NOMO-1 (cell line): ENCODE data around the gene PRPF19.

Source experiments
- DNase-seq, 2 experiments: peaks; one replicate each; lab custom pipeline; 2025; ENCODE audit not compliant: unreplicated experiment in 2 of 2; lab: John Stamatoyannopoulos, UW

Gene PRPF19

GRCh38 chr11:60924110-60924905 lies 17.9 kb upstream of the PRPF19 start, which contains the start of gene TMEM132A:
TMEM132A (plus strand) TSS chr11:60924460; CDS start chr11:60924634, 174 bp downstream.
- no peak for DNase-seq

- DNase-seq = no peak
These were observed 17.4 kb upstream of the PRPF19 start for GRCh38 chr11:60923800-60924109.

GRCh38 chr11:60923326-60923725 lies 16.9 kb upstream of the PRPF19 start:
- DNase-seq = no peak

GRCh38 chr11:60922906-60923305 lies 16.5 kb upstream of the PRPF19 start:
- no peak for DNase-seq

- DNase-seq = no peak
These were observed 15.5 kb upstream of the PRPF19 start for GRCh38 chr11:60921777-60922335.

GRCh38 chr11:60921259-60921658 lies 14.9 kb upstream of the PRPF19 start:
- DNase-seq = no peak

- no peak for DNase-seq
These were observed 13.6 kb upstream of the PRPF19 start for GRCh38 chr11:60919956-60920355.

DNA sequence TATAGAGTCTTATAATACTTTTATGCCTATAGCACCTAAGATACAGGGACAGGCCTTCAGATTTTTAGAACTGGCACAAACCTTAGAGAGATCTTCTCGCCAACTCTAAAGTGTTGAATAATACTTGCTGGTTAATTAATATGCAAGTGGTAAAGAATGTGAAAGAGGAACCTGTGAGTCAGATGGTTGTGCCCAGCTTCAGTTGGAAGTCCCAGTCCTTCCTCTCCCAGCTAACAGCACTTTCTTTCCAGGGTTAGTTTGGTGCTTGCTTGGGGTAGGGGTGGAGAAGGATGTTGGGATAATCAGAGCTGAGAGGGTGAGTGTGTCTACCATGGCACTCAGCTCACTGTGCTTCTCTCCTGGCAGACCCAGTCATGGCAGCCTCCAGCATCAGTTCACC lies 12.9 kb upstream of the PRPF19 start:
- peak; percentile 34 to 78 for DNase-seq

DNA sequence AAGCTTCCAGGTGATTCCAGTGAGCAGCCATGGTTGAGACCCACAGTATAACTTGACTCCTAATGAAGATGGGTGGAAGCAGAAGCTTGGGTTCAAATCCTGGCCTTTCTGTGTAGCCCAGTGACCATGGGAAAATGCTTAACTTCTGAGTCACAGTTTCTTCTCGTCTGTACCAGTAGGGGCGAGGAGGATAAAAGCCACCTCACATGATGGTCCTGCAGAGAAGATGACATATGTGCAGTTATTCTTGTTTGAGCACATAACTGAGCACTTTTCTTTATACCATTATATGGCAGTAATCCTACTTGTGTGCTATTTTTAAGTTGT lies 12.5 kb upstream of the PRPF19 start:
- DNase-seq = no peak

GRCh38 chr11:60918251-60918938 lies 12.0 kb upstream of the PRPF19 start:
- no peak for DNase-seq

DNA sequence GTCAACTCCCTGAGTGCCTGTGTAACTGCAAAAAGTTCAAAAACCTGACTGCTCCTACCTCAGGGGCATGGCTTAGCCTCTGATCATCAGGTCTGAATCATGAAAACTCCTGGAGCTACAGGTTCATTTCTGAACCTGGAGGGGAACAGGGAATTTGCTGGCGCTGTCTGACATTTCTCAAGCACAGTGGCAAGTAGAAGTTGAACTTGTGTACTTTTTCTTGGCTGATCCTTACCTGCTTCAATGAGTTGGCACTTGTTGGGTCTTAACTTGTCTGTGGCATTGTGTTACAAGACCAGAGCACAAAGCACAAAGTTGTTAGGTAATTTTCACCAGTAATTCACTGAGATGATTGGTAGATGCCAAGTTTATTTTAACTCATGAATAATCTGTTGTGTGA lies 10.9 kb upstream of the PRPF19 start:
- no peak for DNase-seq

- DNase-seq = no peak
These were observed 10.4 kb upstream of the PRPF19 start for GRCh38 chr11:60916669-60917206.

DNA sequence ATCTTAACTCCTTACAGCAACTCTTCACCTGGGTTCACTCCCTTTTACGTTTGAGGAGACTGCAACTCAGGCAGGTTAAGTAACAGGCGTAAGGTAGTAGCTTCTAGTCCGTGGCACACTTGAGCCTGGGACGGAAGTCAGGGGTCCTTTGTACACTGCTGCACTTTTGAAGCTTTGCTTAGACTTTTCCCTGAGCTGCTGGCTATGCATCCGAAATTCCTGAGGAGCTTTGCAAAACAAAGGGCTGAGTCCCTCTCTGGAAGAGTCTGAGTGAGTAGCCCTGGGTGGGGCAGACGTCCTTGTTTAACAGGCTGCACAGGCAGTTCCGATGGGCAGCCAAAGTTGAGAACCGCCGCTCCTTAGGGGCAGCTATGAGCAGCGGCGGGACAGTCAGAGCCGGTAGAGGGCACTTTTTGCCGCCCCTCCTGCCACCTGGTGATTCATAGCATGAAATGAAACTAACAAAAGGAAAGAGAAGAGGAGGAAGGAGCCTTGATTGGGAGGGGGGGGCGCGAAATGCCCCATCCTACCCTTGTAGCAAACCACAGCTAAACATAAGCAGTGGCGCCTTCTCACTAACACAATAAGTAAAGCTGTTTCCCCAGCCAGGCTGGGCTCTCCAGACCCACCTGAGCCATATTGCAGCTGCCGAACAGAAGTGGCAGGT lies 9.0 kb upstream of the PRPF19 start:
- DNase-seq = peak; percentile 74 to 84

DNA sequence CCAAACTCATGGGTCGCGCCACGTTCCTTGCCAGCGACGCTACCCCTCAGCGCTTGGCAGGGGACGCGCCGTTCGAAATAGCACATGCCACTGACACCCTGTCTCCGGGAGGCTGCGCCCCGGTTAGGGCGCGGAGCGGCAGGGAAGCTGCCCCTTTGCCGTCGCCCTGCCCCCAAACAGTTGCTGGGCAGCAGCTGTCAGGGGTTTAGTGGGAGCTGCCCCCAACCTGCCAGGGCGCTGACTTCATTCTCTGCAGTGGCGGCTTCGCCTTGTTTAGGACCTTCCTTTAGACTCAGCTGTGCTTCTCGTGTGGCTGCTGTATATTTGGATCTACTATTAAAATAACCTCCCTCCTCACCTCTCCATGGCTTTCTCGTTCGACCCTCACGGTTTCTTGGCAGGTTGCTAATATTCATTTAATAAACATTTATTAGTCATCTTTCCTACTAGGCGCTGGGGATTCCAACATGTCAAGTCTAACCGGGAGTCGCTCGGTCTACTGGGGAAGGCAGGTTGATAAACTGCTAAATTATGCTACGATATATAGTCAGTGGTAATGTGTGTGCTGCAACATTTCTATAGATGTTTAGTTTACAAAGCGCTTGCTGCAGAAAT lies 8.4 kb upstream of the PRPF19 start:
- peak; percentile 23 to 38 for DNase-seq

GRCh38 chr11:60913793-60914632 lies 7.6 kb upstream of the PRPF19 start, which contains the start of gene TMEM109:
TMEM109 (plus strand) TSS chr11:60914158; CDS start chr11:60919694, 5,536 bp downstream.
- DNase-seq = peak; percentile 84 to 86

DNA sequence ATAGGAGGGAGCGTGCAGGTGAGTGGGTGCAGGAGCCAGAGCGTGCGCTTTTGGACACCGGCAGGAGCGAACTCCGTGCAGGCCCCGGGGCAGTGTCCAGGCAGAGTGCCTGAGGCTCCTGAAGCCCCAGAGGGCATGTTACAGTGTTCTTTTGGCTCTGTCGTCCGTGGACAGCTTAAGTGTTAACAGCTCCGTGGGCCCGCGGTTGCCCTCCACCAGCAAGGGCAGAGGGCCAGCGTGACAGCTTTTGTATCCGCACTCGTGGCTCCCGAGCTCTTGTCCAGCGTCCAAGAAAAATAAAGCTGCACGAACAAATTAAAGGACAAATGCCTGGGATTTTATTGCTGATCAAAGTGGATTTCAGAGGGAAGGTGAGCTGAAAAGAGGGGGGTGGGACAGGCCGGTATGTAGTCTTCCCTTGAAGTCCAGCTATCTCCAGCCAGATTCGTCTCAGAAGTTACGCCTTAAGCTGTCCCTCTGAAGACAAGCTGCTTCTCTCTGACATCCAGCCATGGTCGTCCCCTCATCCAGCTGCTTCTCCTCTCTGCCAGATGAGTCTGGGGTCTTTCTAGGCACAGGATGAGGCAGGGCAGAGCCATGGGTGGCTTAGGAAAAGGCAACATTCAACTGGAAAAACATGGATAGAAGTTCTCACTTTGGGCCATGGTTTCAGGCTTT lies 6.6 kb upstream of the PRPF19 start:
- no peak for DNase-seq

DNA sequence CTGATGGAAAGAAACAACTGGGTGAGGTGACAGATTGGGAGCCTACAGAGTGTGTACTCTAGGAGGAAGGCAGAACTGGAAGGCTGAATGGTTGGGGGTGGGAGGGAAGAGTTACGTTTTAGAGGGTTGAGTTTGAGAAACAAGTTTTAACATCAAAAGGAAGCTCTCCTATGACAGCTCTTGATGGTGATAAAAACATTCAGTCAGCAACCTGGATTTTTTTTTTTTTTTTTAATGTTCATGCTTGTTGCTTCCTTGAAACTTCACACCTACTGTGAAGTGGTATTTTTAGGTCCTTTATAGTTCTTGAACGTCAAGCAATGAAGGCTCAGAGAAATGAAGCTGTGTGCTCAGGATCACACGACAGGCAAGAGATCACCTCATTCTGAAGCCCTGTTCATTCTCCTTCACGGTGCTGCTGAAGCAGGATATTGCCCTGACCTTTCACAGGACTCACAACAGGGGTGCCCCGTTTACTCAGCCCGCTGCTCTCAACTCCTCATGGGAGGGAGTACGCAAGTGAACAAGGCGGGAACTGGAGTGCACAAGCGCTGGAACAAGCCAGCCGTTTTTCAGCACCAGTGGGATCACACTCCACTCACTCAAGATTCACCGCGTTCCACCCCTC lies 6.0 kb upstream of the PRPF19 start:
- no peak for DNase-seq

DNA sequence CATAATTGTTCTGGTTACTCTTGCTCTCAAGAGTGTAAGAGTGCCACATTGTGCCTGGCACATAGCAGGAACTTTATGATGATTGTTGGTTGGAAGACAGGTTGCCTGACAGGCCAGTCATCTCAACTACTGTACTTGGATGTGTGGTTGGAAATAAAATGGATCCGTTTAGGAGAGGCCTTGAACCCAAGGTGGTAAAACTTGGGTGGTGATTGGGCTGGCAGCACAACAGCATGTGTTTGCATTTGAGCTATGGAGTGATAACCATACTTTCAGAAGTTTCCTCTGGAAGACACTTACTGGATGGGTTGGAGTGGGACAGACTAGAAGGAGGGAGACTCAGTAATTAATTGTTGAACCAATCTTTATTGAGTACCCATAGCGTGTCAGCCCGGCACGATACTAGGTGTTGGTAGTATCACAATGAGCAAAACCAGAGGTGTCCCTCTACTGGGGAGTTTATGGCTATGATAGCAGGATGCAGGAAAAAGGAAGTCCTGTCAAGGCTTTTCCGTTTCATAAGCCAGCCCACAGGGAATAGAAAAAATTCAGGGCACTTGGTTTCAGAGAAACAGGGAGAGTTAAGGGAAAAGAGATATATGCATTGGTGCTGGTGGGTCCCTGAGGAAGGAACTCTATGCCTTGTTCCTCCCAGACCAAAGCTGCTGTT lies 4.5 kb upstream of the PRPF19 start:
- DNase-seq = peak in 1 of 2 experiments; percentile 8
